HG03135 (cell line): ENCODE results near the gene GSG1.

Experiments
- ATAC-seq: cut with Tn5 transposase; IDR thresholded peaks from one replicate; pipeline ENCODE4 v1.9.1; 2021; ENCODE audit warnings: mild to moderate bottlenecking, moderate library complexity; ENCODE audit not compliant: unreplicated experiment

GSG1 gene

DNA sequence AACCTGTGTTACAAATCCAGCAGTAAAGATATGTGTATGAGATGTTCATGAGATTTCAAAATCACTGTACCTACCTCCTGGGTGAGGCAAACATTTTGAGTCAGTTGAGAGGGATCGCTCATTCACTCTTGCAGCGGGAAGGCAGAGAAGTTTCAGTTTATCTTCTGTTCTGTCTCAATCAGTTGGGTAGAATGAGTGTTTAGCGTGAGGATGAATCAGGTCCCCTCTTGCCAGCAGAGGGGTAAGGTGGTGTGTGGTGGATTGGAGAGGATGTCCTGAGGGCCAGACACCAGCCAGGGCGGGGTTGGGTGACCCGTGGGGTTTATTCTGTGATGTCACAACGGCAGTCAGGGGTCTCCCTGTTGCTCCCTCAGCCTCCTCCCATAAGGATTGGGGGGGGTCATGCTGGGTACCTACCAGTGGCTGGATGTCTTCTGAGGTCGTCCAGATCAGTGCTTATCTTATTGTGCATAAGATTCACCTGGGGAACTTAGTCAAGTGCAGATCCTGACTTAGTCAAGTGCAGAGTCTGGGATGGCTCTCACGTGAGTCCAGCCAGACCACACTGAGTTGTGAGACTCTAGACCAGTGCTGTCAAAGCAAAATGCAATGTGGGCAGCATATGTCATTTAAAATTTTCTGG is at the start of gene GSG1:
Gene GSG1 (minus strand): TSS at position 277 of the 643 bp plus-strand sequence. CDS start 155 bp downstream, at position 122.
- no peak for ATAC-seq

DNA sequence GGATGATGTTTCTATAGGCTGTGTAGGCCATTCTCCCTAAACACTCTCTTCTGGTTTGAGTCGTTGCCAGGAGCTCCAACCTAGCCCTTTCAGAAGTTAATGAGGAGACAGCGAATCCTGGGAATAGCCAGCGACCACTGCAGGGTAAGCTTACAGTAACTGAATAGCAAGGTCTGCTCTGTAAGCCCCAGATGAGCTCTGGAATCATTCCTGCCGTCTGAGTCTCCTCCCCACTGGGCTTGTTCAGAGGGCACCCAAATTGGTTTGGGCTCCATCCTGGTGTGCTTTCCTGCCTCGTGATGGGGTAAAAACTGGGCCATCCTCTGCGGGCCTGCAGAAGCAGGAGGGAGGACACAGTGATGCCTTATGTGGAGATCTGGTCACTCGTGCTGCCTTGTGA is 49.7 kb upstream of the GSG1 start:
- ATAC-seq: no peak

DNA sequence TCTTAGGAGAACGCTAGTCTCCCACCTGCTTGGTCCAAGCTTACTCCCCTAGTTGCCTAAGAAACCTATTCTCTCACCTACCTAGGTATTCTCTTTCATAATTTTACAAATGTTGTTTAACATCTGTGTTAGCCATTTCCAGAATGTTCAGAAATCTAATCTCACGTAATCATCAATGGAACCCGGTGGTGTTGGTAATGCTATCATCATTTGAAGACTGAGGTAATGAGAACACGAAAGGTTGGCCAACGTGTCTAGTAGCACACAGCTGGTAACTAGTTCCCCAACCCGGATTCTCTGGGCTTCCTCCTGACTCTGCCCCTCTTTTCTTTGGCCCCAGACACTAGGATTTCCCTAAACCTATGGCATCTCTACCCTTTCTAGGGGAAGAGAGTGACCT is 49.3 kb upstream of the GSG1 start:
- ATAC-seq: no peak

- no peak for ATAC-seq
Measured at GRCh38 chr12:13152281-13152680, 48.8 kb upstream of the GSG1 start.

DNA sequence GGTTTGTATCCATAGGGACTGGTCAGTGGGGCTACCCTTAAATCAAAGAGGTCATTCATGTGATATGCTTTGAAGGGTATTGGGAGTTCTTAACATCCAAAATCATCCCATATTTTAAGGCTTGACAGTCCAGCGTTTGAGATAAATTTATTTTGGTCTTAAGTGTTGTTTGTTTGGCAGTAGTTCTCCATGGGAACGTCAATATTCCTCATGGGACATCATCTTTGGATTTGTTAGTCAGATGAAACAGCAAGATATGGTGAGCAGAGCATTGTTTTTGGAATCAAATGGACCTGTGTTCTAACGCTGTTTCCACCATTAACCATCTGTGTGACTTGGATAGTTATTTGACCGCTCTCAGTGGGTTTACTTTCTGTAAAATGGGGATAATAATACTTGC is 45.9 kb upstream of the GSG1 start:
- no peak for ATAC-seq

GRCh38 chr12:13148485-13148847 is 45.0 kb upstream of the GSG1 start:
- ATAC-seq: no peak

DNA sequence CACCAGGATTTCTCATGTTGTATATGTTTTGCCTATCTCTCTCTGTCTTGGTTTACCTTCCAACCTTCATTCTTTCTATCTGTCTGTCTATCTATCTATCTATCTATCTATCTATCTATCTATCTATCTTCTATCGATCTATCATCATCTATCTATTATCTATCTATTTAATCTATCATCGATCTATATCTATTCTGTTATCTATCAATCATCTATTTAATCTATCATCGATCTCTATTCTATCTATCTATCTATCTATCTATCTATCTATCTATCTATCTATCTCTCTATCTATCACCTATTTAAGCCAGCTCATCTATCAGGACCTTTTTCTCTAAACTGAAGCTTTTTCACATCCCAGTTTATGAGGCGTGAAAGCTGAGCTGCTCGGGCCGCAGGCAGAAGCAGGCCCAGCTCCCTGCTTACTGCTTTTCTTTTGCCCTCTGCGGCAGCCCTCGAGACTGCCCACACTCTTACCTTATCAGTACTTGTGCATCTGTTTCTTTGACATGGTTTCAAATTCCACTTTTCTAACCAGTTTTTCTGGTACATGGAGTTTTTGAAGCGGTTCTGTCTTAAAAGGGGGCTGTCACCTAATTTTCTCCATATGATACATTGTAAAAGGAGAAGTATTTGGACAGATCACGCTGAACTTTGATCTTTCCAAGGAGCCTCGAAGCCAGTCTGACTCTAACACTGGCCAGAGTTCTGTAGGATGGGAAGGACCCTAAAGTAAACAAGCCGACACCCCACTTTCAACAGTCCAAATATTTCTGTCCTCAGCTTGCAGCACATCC is 44.4 kb upstream of the GSG1 start:
- ATAC-seq: no peak

GRCh38 chr12:13146336-13146938 is 43.0 kb upstream of the GSG1 start:
- ATAC-seq: no peak

DNA sequence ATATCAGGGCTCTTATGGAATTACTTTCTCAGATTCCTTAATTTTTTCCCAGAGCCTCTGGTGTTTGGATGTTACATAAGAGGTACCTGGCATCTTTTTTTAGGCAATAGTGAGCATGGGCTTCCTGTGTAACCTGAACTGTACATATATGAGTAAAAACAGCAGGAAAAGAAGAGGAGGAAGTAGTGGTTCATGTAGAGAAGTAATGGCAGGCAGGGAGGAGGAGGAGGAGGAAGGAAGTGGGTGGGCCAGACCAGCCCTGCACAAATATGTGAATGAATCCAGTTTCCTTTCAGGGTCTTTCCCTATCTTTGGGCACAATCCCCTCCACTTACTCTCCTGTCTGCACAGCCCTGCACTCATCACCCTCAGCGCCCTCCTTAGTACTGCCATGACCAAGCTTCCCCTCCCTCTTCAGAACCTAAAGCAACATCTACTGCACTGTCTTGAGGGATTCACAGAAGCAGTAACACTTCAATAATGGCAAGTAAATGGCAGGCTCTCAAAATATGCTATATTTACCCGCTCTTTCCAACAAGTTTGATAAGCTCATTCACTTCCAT is 40.9 kb upstream of the GSG1 start:
- ATAC-seq: no peak

DNA sequence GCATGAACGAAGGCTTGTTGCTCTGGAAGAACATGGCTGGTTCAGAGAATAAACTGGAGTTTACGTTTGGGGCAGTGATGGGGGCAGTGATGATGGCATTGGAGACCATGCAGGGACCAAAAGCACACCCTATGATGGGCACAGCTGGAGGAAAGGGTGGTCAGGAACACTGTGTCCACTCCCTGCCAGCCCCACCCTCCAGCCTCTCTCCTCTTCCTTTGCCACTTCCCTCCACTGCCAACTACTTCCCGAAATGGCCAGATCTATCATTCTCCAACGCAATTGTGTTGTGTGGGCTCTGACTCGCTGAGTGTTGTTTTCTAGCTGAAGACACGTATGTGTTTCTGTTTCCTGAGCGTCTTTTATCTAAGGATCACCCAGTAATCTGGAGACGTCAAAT is 39.3 kb upstream of the GSG1 start:
- ATAC-seq: no peak

DNA sequence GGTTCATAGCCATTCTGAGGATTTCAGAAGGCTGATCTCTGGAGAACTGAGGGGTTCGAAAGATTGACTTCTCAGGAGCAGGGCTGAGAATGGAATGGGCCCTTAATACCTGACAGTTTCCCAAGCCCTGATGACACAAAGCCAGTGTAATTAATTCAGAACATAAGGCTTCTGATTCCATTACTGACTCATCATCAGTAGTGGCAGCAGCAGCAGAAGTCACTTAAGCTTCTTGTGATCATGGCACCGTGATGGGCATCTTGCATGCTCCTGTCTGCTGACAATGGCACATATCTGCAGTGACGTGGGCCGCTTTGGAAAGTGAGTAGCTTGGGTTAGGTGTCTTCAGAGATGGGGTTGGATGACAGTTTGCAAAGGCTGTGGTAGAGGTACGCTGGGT is 38.2 kb upstream of the GSG1 start:
- ATAC-seq: no peak

DNA sequence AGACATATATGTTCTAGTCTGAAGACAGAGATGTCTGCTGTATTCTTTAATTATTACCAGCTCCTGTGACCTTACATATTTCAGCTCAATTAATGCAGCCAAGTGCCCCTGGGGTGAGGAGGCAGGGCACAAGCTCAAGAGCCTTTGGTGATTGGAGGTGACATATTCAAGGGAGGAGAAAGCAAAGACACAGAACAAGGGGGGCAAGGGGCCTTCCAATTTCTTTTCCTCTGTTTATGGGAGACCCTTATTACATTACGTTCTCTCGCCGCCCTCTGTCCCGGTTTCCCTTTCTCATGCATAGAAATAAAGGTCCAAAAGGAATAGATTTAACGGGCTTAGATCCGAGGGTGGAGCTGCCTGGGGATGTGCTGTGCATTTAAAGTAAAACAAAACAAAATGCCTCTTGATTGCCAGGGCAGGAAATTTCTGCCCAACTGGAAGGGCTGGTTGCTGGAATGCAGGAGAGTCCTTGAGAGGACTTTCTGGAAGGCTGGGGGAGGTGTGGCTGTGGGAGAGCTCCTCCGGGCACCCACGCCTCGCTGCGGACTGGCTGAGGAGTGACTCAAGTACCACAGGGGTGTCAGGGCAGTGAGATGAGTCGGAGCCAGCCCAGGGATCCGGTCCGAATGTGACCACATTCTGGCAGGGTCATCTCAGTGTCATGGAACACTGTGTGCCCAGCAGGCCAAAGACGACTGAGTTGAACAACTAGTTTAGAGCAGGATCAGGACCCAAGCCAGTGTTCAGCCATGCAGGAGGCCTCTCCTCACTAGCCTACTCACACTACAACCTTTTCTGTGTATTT is 32.1 kb upstream of the GSG1 start:
- ATAC-seq: no peak

DNA sequence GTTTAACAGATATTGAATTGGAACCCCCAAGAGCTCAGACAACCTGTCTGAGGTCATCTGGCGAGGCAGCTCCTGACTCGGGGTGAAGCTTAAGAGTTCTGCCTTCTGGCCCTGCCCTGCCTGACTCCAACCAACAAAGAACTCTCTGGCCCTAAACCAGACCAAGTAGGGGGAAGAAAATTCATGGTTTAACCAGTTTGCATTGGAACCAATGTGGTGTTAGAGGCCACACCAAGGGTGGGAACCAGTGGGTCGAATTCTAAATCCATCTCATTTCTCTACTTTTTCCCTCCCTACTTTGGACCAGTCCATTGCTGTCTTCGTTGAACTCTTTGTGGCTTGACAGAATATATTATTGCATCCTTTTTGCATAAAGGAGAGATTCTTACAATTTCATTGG is 30.4 kb upstream of the GSG1 start:
- no peak for ATAC-seq

- no peak for ATAC-seq
Measured at GRCh38 chr12:13130981-13131380, 27.5 kb upstream of the GSG1 start.

DNA sequence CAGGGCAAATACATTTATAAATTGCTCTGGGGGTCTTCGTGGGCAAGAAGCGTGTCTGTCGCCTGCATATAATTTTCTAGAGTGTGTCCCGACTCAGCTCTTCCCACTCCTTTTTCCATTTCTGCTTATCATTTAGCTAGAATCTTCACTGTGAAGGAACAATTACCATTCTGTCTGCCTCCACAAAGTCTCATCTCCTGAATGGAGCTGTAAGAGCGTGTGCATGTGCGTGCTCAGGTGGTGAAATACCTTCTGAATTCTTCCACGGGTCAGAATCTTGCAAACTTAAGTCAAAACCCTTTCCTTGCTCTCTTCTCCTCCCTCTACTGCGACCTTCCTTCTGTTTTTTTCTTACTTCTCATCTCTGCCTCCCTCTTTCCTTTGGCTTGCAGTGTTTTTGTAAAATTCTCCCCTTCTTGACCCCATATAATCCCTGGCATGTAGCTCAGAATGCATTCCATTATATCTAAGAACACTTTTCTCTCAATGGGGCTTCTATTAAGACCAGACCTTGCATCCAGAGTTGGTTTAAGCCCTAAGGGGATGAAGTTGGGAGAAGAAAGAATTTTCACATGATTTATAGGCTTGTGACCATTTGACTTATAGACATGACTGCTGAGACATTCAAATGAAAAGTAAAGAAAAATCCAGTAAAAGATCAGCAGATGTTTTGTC is 25.0 kb upstream of the GSG1 start:
- no peak for ATAC-seq

DNA sequence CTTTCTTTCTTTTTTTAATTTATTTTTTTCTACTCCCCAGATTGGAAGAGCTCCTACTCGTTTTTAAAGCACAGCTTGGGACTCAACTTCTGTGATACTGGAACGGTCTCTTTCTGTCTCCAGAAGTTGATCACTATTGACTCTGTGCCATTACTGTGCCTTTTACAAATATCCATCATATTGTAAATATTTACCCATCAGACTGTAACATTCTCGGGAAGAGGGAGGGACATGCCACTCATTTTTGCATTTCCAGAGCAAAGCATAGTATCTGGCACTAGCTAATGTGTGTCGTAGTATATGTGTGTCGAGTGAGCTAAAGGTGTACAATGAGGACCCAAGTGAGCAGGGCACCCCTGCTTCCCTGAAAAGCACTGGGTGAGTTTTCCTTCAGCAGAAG is 24.0 kb upstream of the GSG1 start:
- ATAC-seq: no peak

DNA sequence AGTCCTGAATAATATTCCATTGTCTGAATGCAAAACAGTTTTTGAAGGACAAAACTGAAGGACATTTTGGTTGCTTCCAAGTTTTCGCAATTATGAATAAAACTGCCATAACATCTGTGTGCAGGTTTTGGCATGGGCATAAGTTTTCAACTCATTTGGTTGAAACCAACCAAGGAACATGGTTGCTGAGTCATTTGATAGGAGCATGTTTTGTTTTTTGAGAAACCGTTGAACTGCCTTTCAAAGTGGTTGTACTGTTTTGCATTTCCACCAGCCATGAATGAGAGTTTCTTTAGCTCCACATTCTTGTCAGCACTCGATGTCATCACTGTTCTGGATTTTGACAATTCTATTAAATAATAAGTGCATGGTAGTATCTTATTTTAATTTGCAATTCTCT is 23.0 kb upstream of the GSG1 start:
- no peak for ATAC-seq

DNA sequence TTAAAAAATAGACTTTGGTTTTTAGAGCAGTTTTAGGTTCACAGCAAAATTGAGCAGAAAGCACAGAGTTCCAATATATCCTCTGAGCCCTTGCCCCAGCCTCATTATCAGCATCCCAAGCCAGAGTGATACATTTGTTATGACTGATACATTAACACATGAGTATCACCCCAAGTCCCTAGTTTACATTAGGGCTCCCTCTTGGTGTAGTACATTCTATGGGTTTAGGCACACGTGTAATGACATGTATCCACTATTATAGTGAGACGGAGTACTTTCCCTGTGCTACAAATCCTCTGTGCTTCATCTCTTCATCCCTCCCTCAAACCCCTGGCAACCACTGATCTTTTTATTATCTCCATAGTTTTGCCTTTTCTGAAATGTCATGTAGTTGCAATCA is 22.5 kb upstream of the GSG1 start:
- no peak for ATAC-seq

DNA sequence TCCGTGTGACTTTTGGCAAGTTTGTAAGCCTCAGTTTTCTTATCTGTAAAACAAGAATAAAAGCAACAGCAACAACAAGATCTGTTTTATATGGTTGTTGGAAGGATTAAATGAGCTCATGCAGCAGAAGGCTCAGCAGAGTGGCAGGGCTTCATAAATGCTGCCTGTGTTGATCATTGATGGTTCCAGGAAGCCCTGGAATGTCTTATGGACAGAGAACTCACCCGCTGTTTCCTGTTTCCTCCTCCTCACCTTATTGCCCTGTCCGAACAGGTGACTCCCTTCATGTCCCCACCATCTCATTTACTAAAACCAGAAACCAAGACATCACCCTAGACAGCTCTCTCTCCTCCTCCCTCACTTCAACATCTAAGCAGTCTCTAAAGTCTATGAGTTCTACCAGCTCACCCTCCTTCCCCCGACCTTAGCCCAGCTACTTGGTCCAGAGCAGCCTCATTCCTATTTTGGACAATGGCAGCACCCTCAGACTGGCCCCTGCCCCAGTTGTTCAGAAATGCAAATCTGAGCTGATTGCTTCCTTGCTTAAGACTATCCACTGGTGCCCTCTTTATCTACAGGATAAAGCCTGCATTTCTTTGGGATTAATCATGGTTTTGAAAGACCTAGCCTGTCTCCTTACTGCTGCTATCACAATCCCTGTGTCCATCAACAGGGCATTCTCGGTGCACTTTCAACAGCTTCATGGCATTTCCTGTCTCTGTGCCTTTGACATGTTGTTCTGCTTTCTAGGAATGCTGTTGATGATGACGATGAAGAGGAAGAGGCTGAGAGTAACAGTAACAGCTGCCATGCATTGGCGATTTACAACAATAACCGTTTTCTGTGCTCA is 21.4 kb upstream of the GSG1 start:
- no peak for ATAC-seq

GRCh38 chr12:13121568-13121967 is 18.1 kb upstream of the GSG1 start:
- ATAC-seq: no peak
